A549 (cell line): Measurements from ENCODE around the gene ABLIM3.

ENCODE experiments used
- BCL3 ChIP-seq: fragments of >200 bp; sonication (Bioruptor Twin); formaldehyde crosslinking; IDR thresholded peaks from 3 replicates; pipeline ENCODE4 v1.6.1; 2016
- CTCF ChIP-seq: fragments of >200 bp; sonication (Bioruptor Twin); formaldehyde crosslinking; IDR thresholded peaks from 3 replicates; pipeline ENCODE4 v1.5.1; 2016
- ELK1 ChIP-seq: fragments of 150-350 bp; IDR thresholded peaks from 2 replicates; pipeline ENCODE4 v1.6.1; 2014; ENCODE audit warnings: low read depth, mild to moderate bottlenecking, low read length
- GATA3 ChIP-seq: IDR thresholded peaks from 2 replicates; pipeline ENCODE4 v1.6.1; 2012; ENCODE audit warnings: borderline replicate concordance
- JUN ChIP-seq, 2 experiments: fragments of >200 bp; sonication (Bioruptor Twin); formaldehyde crosslinking; IDR thresholded peaks; 2 replicates in 1 of 2; 3 replicates in 1 of 2; pipeline ENCODE4 v1.6.1; 2016 to 2017
- KDM1A ChIP-seq: fragments of 200-600 bp; sonication (generic); IDR thresholded peaks from 2 replicates; pipeline ENCODE4 v1.6.1; 2016; ENCODE audit warnings: low read depth, mild to moderate bottlenecking
- MAFK ChIP-seq: fragments of 450-650 bp; IDR thresholded peaks from 2 replicates; pipeline ENCODE4 v1.6.1; 2014; ENCODE audit not compliant: partially characterized antibody
- POLR2A ChIP-seq: IDR thresholded peaks from 2 replicates; pipeline ENCODE4 v1.6.1; 2012; ENCODE audit warnings: mild to moderate bottlenecking, low read length
- RAD21 ChIP-seq, 2 experiments: fragments of >200 bp in 1 of 2; sonication (Bioruptor Twin) in 1 of 2; formaldehyde crosslinking in 1 of 2; IDR thresholded peaks in 1 of 2; conservative IDR thresholded peaks in 1 of 2; 2 replicates in 1 of 2; 3 replicates in 1 of 2; pipeline ENCODE4 v1.6.1; 2012 to 2018; ENCODE audit warnings: inconsistent platforms in 1 of 2
- REST ChIP-seq: fragments of 200-600 bp; sonication (generic); IDR thresholded peaks from 2 replicates; pipeline ENCODE4 v1.6.1; 2016; ENCODE audit warnings: antibody characterized with exemption, mild to moderate bottlenecking, moderate library complexity

- no peak for TF ChIP-seq CTCF
- TF ChIP-seq POLR2A: no peak
- no peak for TF ChIP-seq KDM1A
- TF ChIP-seq JUN (IDR thresholded peaks at IDR 0.05): no peak
- TF ChIP-seq RAD21 (conservative IDR thresholded peaks at IDR 0.05 in 1 of 2, IDR thresholded peaks at IDR 0.05 in 1 of 2): no peak
- TF ChIP-seq GATA3: no peak
- TF ChIP-seq ELK1: no peak
- no peak for TF ChIP-seq REST
- no peak for TF ChIP-seq BCL3
- no peak for TF ChIP-seq MAFK
These were observed 22.8 kb upstream of the ABLIM3 start for GRCh38 chr5:149118463-149118862.
